Measurements from ENCODE around the gene GRID2IP. TPM values are rescaled to one million over a fixed set of nuclear protein-coding genes. Genes with fewer than 3 reads are reported as not detected.
A peak's percentile ranks its signal among the peaks of the same experiment; 100 is the strongest.
"Not testable (repeated sequence)": the region's sequence is repeated elsewhere in the genome, so short reads cannot be mapped to it uniquely, and the experiment has no call there.

GRID2IP gene
- total RNA-seq, 8 experiments from 2014 or later: 0.08 to 0.38 (median 0.22) TPM; not detected in 2

- no peak overlapping the region for H3K4me3 ChIP-seq
- H3K4me1 ChIP-seq (replicated peaks in 1 of 2): peaks cover 8 to 10% of the 10 kb centered on the region in 2 donors
- in situ Hi-C loops (cut with MboI; ENCODE audit: low pct_unique_long_range_greater_than_20kb in 2 of 9, low sequenced_read_pairs in 9 of 9, unreplicated experiment in 9 of 9): no loop called here
- ATAC-seq (replicated peaks in 6 of 8): no peak
- H3K27ac ChIP-seq: no peak overlapping the region
- WGBS, 10 experiments: 82 to 96% (median 90%) methylated on average over 6 to 16 of the region's 19 CpGs
Measured at GRCh38 chr7:6486438-6487183, 64.7 kb downstream of the GRID2IP start.

GRCh38 chr7:6482743-6483119, 68.5 kb downstream of the GRID2IP start:
- in situ Hi-C loops (cut with MboI; ENCODE audit: low pct_unique_long_range_greater_than_20kb in 2 of 9, low sequenced_read_pairs in 9 of 9, unreplicated experiment in 9 of 9): no loop called here
- 0 to 69% (median 21%) methylated on average over 1 to 6 of the region's 6 CpGs for WGBS, 10 experiments
- peaks cover 11 to 13% of the 10 kb centered on the region in 2 donors for H3K4me1 ChIP-seq (replicated peaks in 1 of 2)
- peak in 4 of 8 experiments; percentile 0 to 1 (median 1) for ATAC-seq (replicated peaks in 6 of 8)
- peak overlapping the region; percentile 98 to 100 for H3K27ac ChIP-seq
- H3K4me3 ChIP-seq: peak overlapping the region; percentile 83 to 97 (median 87)

- 0 to 89% (median 80%) methylated on average over 1 to 4 of the region's 4 CpGs; no CpG with 5 or more reads in 1 of the 10 experiments for WGBS, 10 experiments
- Histone ChIP-seq H3K27ac (no peak overlapping the region), H3K4me3 (peak overlapping the region; percentile 83 to 97 (median 87)), H3K4me1 (replicated peaks in 1 of 2) (peaks cover 11 to 13% of the 10 kb centered on the region in 2 donors)
- no peak for ATAC-seq (replicated peaks in 6 of 8)
- in situ Hi-C loops (cut with MboI; ENCODE audit: low pct_unique_long_range_greater_than_20kb in 2 of 9, low sequenced_read_pairs in 9 of 9, unreplicated experiment in 9 of 9): no loop called here
Measured at GRCh38 chr7:6482307-6482706, 69.0 kb downstream of the GRID2IP start.

GRCh38 chr7:6481445-6481844, 69.8 kb downstream of the GRID2IP start:
- peaks cover 11 to 13% of the 10 kb centered on the region in 2 donors for H3K4me1 ChIP-seq (replicated peaks in 1 of 2)
- H3K4me3 ChIP-seq: peak overlapping the region in 1 of 5 donors; percentile 87
- H3K27ac ChIP-seq: no peak overlapping the region
- 39 to 100% (median 81%) methylated on average over 2 to 6 of the region's 6 CpGs for WGBS, 10 experiments
- in situ Hi-C loops (cut with MboI; ENCODE audit: low pct_unique_long_range_greater_than_20kb in 2 of 9, low sequenced_read_pairs in 9 of 9, unreplicated experiment in 9 of 9): no loop called here
- no peak for ATAC-seq (replicated peaks in 6 of 8)

GRCh38 chr7:6480323-6480660, 71.0 kb downstream of the GRID2IP start:
- H3K27ac ChIP-seq: no peak overlapping the region
- in situ Hi-C loops (cut with MboI; ENCODE audit: low pct_unique_long_range_greater_than_20kb in 2 of 9, low sequenced_read_pairs in 9 of 9, unreplicated experiment in 9 of 9): no loop called here
- 6 to 100% (median 83%) methylated on average over 1 to 5 of the region's 5 CpGs; no CpG with 5 or more reads in 2 of the 10 experiments for WGBS, 10 experiments
- H3K4me1 ChIP-seq (replicated peaks in 1 of 2): peaks cover 11 to 13% of the 10 kb centered on the region in 2 donors
- no peak for ATAC-seq (replicated peaks in 6 of 8)
- no peak overlapping the region for H3K4me3 ChIP-seq

- no peak overlapping the region for H3K4me3 ChIP-seq
- 65 to 100% (median 92%) methylated on average over 1 to 6 of the region's 8 CpGs; no CpG with 5 or more reads in 1 of the 10 experiments for WGBS, 10 experiments
- H3K4me1 ChIP-seq (replicated peaks in 1 of 2): peaks cover 9 to 11% of the 10 kb centered on the region in 2 donors
- no peak for ATAC-seq (replicated peaks in 6 of 8)
- in situ Hi-C loops (cut with MboI; ENCODE audit: low pct_unique_long_range_greater_than_20kb in 2 of 9, low sequenced_read_pairs in 9 of 9, unreplicated experiment in 9 of 9): no loop called here
- H3K27ac ChIP-seq: no peak overlapping the region
Measured at GRCh38 chr7:6479067-6479466, 72.2 kb downstream of the GRID2IP start.

- no peak for ATAC-seq (replicated peaks in 6 of 8)
- H3K27ac ChIP-seq: no peak overlapping the region
- 81 to 100% (median 96%) methylated on average over 1 to 7 of the region's 7 CpGs for WGBS, 10 experiments
- H3K4me1 ChIP-seq (replicated peaks in 1 of 2): peaks cover 9 to 11% of the 10 kb centered on the region in 2 donors
- no peak overlapping the region for H3K4me3 ChIP-seq
- in situ Hi-C loops (cut with MboI; ENCODE audit: low pct_unique_long_range_greater_than_20kb in 2 of 9, low sequenced_read_pairs in 9 of 9, unreplicated experiment in 9 of 9): no loop called here
Measured at GRCh38 chr7:6478186-6478585, 73.1 kb downstream of the GRID2IP start.

GRCh38 chr7:6477318-6477660, 74.0 kb downstream of the GRID2IP start:
- Histone ChIP-seq H3K4me1 (replicated peaks in 1 of 2) (peaks cover 7 to 8% of the 10 kb centered on the region in 2 donors), H3K4me3 (no peak overlapping the region), H3K27ac (no peak overlapping the region)
- no peak for ATAC-seq (replicated peaks in 6 of 8)
- WGBS, 10 experiments: 60 to 80% (median 71%) methylated on average over 1 of the region's 1 CpG; no CpG with 5 or more reads in 7 of the 10 experiments
- in situ Hi-C loops (cut with MboI; ENCODE audit: low pct_unique_long_range_greater_than_20kb in 2 of 9, low sequenced_read_pairs in 9 of 9, unreplicated experiment in 9 of 9): no loop called here

GRCh38 chr7:6476596-6477317, 74.5 kb downstream of the GRID2IP start:
- ATAC-seq (replicated peaks in 6 of 8): peak in 2 of 8 experiments; percentile 7 to 36
- WGBS, 10 experiments: 60 to 100% (median 88%) methylated on average over 1 to 7 of the region's 7 CpGs; no CpG with 5 or more reads in 4 of the 10 experiments
- Histone ChIP-seq H3K4me1 (replicated peaks in 1 of 2) (peaks cover 3 to 4% of the 10 kb centered on the region in 2 donors), H3K27ac (no peak overlapping the region), H3K4me3 (no peak overlapping the region)
- in situ Hi-C loops (cut with MboI; ENCODE audit: low pct_unique_long_range_greater_than_20kb in 2 of 9, low sequenced_read_pairs in 9 of 9, unreplicated experiment in 9 of 9): no loop called here

GRCh38 chr7:6475433-6476186, 75.7 kb downstream of the GRID2IP start:
- ATAC-seq (replicated peaks in 6 of 8): peak in 2 of 8 experiments; percentile 20 to 26
- Histone ChIP-seq H3K4me1 (replicated peaks in 1 of 2) (no peaks in the 10 kb centered on the region), H3K4me3 (no peak overlapping the region), H3K27ac (no peak overlapping the region)
- in situ Hi-C loops (cut with MboI; ENCODE audit: low pct_unique_long_range_greater_than_20kb in 2 of 9, low sequenced_read_pairs in 9 of 9, unreplicated experiment in 9 of 9): no loop called here
- WGBS, 10 experiments: 55 to 100% (median 83%) methylated on average over 1 to 3 of the region's 3 CpGs; no CpG with 5 or more reads in 5 of the 10 experiments

- no peak for ATAC-seq (replicated peaks in 6 of 8)
- Histone ChIP-seq H3K27ac (no peak overlapping the region), H3K4me1 (replicated peaks in 1 of 2) (no peaks in the 10 kb centered on the region), H3K4me3 (no peak overlapping the region)
- 87 to 100% (median 96%) methylated on average over 2 to 8 of the region's 8 CpGs; no CpG with 5 or more reads in 1 of the 10 experiments for WGBS, 10 experiments
- in situ Hi-C loops (cut with MboI; ENCODE audit: low pct_unique_long_range_greater_than_20kb in 2 of 9, low sequenced_read_pairs in 9 of 9, unreplicated experiment in 9 of 9): no loop called here
Measured at GRCh38 chr7:6465862-6466261, 85.4 kb downstream of the GRID2IP start.

GRCh38 chr7:6463609-6464008, 87.7 kb downstream of the GRID2IP start:
- H3K4me3 ChIP-seq; in situ Hi-C loops (cut with MboI; ENCODE audit: low pct_unique_long_range_greater_than_20kb in 2 of 9, low sequenced_read_pairs in 9 of 9, unreplicated experiment in 9 of 9); H3K27ac ChIP-seq; H3K4me1 ChIP-seq (replicated peaks in 1 of 2): not testable (repeated sequence)
- WGBS, 10 experiments: 60 to 100% (median 100%) methylated on average over 1 to 4 of the region's 5 CpGs; no CpG with 5 or more reads in 1 of the 10 experiments
- peak in 4 of 8 experiments; percentile 18 to 48 (median 37) for ATAC-seq (replicated peaks in 6 of 8)
